Smooth muscle cell (in vitro differentiated cells): ENCODE results near the gene RTN4RL1. TPM values are rescaled to one million over a fixed set of nuclear protein-coding genes. Genes with fewer than 3 reads are reported as not detected.

ENCODE experiments used
- DNase-seq: peaks from one replicate; lab custom pipeline; 2025; ENCODE audit not compliant: unreplicated experiment; lab: John Stamatoyannopoulos, UW
- H2AFZ ChIP-seq: fragments of 200-600 bp; sonication (generic); 2 replicates; pipeline ENCODE4 v1.6.0; 2016; ENCODE audit warnings: antibody characterized with exemption, low read depth, mild to moderate bottlenecking
- H3F3A ChIP-seq: fragments of 200-600 bp; sonication (generic); 2 replicates; pipeline ENCODE4 v1.6.0; 2017; ENCODE audit warnings: antibody characterized with exemption, low read depth
- H3K27ac ChIP-seq: fragments of 200-600 bp; sonication (generic); 2 replicates; pipeline ENCODE4 v1.5.1; 2016; ENCODE audit warnings: low read depth, mild to moderate bottlenecking
- H3K27me3 ChIP-seq: fragments of 200-600 bp; sonication (generic); 2 replicates; pipeline ENCODE4 v1.6.1; 2016; ENCODE audit warnings: low read depth, mild to moderate bottlenecking
- H3K36me3 ChIP-seq: fragments of 200-600 bp; sonication (generic); 2 replicates; pipeline ENCODE4 v1.5.1; 2016; ENCODE audit warnings: low read depth
- H3K4me1 ChIP-seq: fragments of 200-600 bp; sonication (generic); 2 replicates; pipeline ENCODE4 v1.5.1; 2016; ENCODE audit warnings: low read depth
- H3K4me2 ChIP-seq: fragments of 200-600 bp; sonication (generic); 2 replicates; pipeline ENCODE4 v1.6.0; 2016; ENCODE audit warnings: mild to moderate bottlenecking
- H3K4me3 ChIP-seq: fragments of 200-600 bp; sonication (generic); 2 replicates; pipeline ENCODE4 v1.5.1; 2016; ENCODE audit warnings: mild to moderate bottlenecking
- H3K79me2 ChIP-seq: fragments of 200-600 bp; sonication (generic); 2 replicates; pipeline ENCODE4 v1.6.0; 2016; ENCODE audit warnings: low read depth, mild to moderate bottlenecking
- H3K9ac ChIP-seq: fragments of 200-600 bp; sonication (generic); 2 replicates; pipeline ENCODE4 v1.6.0; 2016; ENCODE audit warnings: low read depth
- H3K9me3 ChIP-seq: fragments of 200-600 bp; sonication (generic); replicated peaks from 2 replicates; pipeline ENCODE4 v1.5.1; 2016; ENCODE audit warnings: low read depth
- H4K20me1 ChIP-seq: fragments of 200-600 bp; sonication (generic); 2 replicates; pipeline ENCODE4 v1.6.0; 2016; ENCODE audit warnings: low read depth
- CTCF ChIP-seq: fragments of 200-600 bp; sonication (generic); IDR thresholded peaks from 2 replicates; pipeline ENCODE4 v1.5.1; 2017; ENCODE audit warnings: borderline replicate concordance, mild to moderate bottlenecking, antibody characterized with exemption; ENCODE audit not compliant: insufficient read depth, poor library complexity, severe bottlenecking
- WGBS: methylation state at CpG from one replicate; pipeline ENCODE4 v1.1.7; 2016; ENCODE audit warnings: low lambda C conversion rate; 5-methylcytosine and 5-hydroxymethylcytosine counted together
- microRNA counts: library from miRNA; unstranded; fragments of <30 nt; microRNA quantifications from one replicate; lab custom pipeline; 2016
- microRNA-seq: library from miRNA; unstranded; fragments of <30 nt; microRNA quantifications from one replicate; pipeline ENCODE4, GENCODE V29; 2016; ENCODE audit warnings: borderline number of aligned reads
- polyA plus RNA-seq: library from polyadenylated mRNA; unstranded; fragments of >200 nt; fragmentation: Nextera tagmentation; extraction: Ambion mirVana; gene quantifications from 2 replicates; pipeline ENCODE4 v1.2.1, GENCODE V29; 2016
- small RNA-seq: library from RNA; depleted of rRNA; stranded (forward); fragments of <200 nt; gene quantifications from one replicate; pipeline ENCODE3, GENCODE V24; 2014
- total RNA-seq: library from RNA; depleted of rRNA; stranded (reverse); fragments of >200 nt; gene quantifications from 2 replicates; pipeline ENCODE4 v1.2.3, GENCODE V29; 2014

The RTN4RL1 gene
- total and polyA plus RNA-seq, 2 experiments from 2014 or later = not detected

GRCh38 chr17:1888741-1889140, 136.4 kb downstream of the RTN4RL1 start:
- Histone ChIP-seq H2AFZ (no peak overlapping the region), H3F3A (no peaks in the 10 kb centered on the region), H3K4me1 (no peaks in the 10 kb centered on the region), H3K9ac (no peak overlapping the region), H3K4me2 (no peak overlapping the region), H4K20me1 (no peaks in the 10 kb centered on the region), H3K36me3 (peaks cover 14% of the 10 kb centered on the region), H3K4me3 (no peak overlapping the region), H3K27ac (no peak overlapping the region), H3K79me2 (no peaks in the 10 kb centered on the region), H3K27me3 (no peaks in the 10 kb centered on the region), H3K9me3 (no peaks in the 10 kb centered on the region)
- WGBS = 93% methylated on average over 14 of the region's 14 CpGs
- TF ChIP-seq CTCF = no peak
- no peak for DNase-seq

MicroRNA genes within 50 kb of the gene (microRNA counts, 767-probe panel; counts per million panel counts)
- microRNA hsa-miR-132-3p (lab: Ali Mortazavi, UCI) (8,928 counts per million, percentile 67 among the panel's probes with 10 or more counts), microRNA hsa-miR-212-3p (lab: Ali Mortazavi, UCI) (183 counts per million)

Small RNA genes within 50 kb of the gene (microRNA-seq; reads per million reads assigned to microRNA genes)
- gene MIR132 (2,944 reads per million, percentile 86 among the genes with 10 or more reads in this experiment), gene MIR212 (52.0 reads per million, percentile 45 among the genes with 10 or more reads in this experiment)

Small RNA genes within 50 kb of the gene (small RNA-seq; reads per million reads assigned to genes)
- gene AC090617.9 (not detected), gene MIR132 (32.3 reads per million, percentile 93 among the genes with 10 or more reads in this experiment), gene MIR212 (4.7 reads per million, percentile 62 among the genes with 10 or more reads in this experiment), gene OVCA2 (not detected)

Other genes with a start within 250 kb of the RTN4RL1 start
- 9.5 and 10.3 TPM in 2 replicates for gene SMYD4, start 195.4 kb downstream of the RTN4RL1 start, total RNA-seq
- 11.1 and 11.7 TPM in 2 replicates for gene SMYD4, start 195.4 kb downstream of the RTN4RL1 start, polyA plus RNA-seq
- gene RPA1, start 195.3 kb downstream of the RTN4RL1 start, total RNA-seq = 25.2 and 29.6 TPM in 2 replicates
- 37.8 and 46.3 TPM in 2 replicates for gene RPA1, start 195.3 kb downstream of the RTN4RL1 start, polyA plus RNA-seq
- gene DPH1, start 4.8 kb upstream of the RTN4RL1 start, total RNA-seq = 15.9 and 18.1 TPM in 2 replicates
- gene DPH1, start 4.8 kb upstream of the RTN4RL1 start, polyA plus RNA-seq = 33.6 and 46.6 TPM in 2 replicates
- gene OVCA2, start 16.7 kb upstream of the RTN4RL1 start, total RNA-seq = 42.6 and 46.7 TPM in 2 replicates
- gene OVCA2, start 16.7 kb upstream of the RTN4RL1 start, polyA plus RNA-seq = 47.6 and 59.5 TPM in 2 replicates
- gene HIC1, start 29.8 kb upstream of the RTN4RL1 start, total RNA-seq = 2.6 and 2.9 TPM in 2 replicates
- 3.5 and 5.2 TPM in 2 replicates for gene HIC1, start 29.8 kb upstream of the RTN4RL1 start, polyA plus RNA-seq